Fibroblast of pulmonary artery (primary cell): ENCODE data around the gene PPIL6.
"Not testable (repeated sequence)": the region's sequence is repeated elsewhere in the genome, so short reads cannot be mapped to it uniquely, and the experiment has no call there.

Experiments used
- DNase-seq: peaks from one replicate; pipeline ENCODE4 v3.0.0-alpha.2; 2010; ENCODE audit warnings: low read depth
- H3K4me3 ChIP-seq: replicated peaks from 2 replicates; pipeline ENCODE4 v1.5.1; 2011; ENCODE audit warnings: low read depth, mild to moderate bottlenecking, control low read depth, low read length, moderate library complexity
- TF ChIP-seq, protein P1 (sequence below): IDR thresholded peaks from 2 replicates; pipeline ENCODE4 v1.5.1; 2011; ENCODE audit warnings: mild to moderate bottlenecking, control low read depth, low read length, inconsistent platforms; ENCODE audit errors: missing control alignments

Gene PPIL6

DNA sequence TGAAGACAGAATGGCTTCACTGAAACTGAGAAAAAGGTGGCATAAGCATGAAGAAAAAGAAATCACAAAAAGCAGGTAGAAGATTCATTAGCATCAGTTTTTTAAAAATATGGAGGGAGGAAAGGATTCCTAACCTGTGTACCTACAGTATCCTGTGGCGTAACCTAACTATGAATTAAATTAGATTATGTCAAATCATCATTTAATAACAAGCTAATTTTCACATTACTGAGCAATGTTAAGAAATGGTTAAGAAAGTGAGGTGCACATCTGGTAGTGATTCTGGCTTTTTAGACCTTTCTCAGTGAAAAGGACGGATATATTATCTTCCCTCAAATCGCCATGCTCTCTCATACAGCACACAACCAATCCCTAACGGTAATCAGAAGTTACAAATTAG is 70.7 kb downstream of the PPIL6 start:
- TF ChIP-seq, protein P1, sequence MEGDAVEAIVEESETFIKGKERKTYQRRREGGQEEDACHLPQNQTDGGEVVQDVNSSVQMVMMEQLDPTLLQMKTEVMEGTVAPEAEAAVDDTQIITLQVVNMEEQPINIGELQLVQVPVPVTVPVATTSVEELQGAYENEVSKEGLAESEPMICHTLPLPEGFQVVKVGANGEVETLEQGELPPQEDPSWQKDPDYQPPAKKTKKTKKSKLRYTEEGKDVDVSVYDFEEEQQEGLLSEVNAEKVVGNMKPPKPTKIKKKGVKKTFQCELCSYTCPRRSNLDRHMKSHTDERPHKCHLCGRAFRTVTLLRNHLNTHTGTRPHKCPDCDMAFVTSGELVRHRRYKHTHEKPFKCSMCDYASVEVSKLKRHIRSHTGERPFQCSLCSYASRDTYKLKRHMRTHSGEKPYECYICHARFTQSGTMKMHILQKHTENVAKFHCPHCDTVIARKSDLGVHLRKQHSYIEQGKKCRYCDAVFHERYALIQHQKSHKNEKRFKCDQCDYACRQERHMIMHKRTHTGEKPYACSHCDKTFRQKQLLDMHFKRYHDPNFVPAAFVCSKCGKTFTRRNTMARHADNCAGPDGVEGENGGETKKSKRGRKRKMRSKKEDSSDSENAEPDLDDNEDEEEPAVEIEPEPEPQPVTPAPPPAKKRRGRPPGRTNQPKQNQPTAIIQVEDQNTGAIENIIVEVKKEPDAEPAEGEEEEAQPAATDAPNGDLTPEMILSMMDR: no peak
- H3K4me3 ChIP-seq: no peak overlapping the region
- no peak for DNase-seq

DNA sequence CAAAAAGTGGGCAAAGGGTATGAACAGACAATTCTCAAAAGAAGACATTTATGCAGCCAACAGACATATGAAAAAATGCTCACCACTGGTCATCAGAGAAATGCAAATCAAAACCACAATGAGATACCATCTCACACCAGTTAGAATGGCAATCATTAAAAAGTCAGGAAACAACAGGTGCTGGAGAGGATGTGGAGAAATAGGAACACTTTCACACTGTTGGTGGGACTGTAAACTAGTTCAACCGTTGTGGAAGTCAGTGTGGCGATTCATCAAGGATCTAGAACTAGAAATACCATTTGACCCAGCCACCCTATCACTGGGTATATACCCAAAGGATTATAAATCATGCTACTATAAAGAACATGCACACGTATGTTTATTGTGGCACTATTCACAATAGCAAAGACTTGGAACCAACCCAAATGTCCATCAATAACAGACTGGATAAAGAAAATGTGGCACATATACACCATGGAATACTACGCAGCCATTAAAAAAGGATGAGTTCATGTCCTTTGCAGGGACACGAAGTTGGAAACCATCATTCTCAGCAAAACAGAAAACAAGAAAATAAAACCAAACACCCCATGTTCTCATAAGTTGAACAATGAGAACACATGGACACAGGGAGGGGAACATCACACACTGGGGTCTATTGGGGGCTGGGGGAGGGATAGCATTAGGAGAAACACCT is 75.9 kb downstream of the PPIL6 start:
- H3K4me3 ChIP-seq, DNase-seq: not testable (repeated sequence)

DNA sequence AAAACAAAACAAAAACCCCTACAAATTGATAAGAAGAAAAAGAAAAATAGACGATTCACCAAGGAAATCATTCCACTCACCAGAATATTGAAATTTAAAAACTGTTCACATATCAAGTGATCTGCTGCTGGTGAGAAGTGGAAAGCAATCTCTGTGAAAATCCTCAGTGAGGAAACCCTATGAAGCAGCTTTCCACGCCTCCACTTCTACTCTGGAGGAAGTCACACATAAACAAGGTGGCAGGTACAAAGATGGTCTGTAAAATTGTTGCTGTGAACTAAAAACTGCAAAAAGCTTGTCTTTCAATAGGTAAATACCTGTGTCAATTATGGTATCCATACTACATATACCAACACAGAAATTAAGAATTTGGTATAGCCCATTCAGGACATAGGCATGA is 76.7 kb downstream of the PPIL6 start:
- H3K4me3 ChIP-seq: no peak overlapping the region
- TF ChIP-seq, protein P1: no peak
- DNase-seq: no peak

DNA sequence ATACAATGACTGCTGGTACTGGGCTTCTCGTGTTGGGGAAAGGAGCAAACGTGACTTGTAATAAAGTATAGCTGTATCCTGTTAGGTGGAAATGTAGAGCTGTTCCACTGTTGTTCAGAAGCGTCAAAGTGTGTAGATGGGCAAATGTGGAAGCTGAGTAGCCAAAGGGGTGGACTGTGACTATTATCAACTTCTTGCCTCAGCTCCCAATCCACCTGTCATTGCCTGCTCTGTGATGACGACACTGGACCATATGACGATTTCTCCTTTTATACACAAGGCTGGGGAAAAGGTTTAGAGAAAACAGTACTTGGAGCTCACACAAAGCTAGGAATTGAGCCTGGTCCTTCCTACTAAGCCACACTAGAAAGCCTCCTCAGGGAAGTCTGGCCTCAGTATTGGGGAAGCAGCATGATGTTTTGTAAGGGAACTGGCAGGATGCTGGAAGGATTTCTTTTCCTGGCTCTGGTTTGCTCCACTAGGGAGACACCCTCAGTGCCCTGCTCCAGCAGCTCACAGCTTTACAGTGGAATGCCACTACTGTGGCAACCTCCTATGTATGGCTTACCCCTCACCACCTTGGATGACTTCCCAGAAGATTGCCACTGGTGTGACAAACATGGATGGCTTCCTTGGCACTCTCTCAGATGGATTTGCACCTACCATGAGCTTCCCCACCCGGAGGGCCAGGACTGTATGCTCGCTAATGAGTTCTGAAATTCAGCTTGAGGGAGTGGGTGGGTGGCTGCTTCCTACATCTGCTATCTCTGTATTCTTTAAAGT is 78.1 kb downstream of the PPIL6 start:
- TF ChIP-seq, protein P1: no peak
- DNase-seq: no peak
- no peak overlapping the region for H3K4me3 ChIP-seq

DNA sequence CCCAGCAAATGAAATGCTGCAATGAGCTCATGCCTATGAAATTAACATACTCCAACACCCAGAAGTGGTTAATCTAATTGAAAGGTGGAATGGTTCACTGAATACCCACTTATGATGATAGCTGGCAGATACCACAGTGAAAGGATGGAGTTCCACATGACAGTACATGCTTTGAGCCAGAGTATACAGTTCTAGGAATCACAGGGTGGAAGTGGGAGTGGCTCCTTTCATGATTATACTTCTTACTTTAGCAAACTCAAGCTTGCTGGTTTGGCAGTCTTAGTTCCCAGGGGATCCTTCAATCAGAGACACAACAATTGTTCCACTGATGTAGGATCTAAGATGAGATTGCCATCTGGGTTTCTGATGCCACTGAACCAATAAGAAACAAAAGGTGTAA is 79.6 kb downstream of the PPIL6 start:
- DNase-seq: no peak
- TF ChIP-seq, protein P1: no peak
- no peak overlapping the region for H3K4me3 ChIP-seq

DNA sequence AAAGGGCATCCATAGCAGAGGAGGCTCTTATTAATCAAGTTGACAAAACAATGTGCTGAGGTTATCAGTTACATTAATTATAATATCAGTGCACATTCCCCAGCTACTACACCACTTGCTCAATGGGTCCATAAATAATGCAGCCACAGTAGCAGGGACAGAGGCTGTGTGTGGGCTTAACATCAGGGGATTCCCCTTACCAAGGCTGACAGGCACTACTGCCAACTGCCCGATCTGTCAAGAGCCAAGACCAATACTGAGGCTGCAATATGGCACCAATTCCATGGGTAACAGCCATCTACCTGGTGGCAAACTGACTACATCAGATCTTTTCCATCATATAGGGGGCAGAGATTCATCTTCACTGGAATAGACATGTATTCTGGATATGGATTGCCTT is 80.1 kb downstream of the PPIL6 start:
- TF ChIP-seq, protein P1: no peak
- no peak for DNase-seq
- no peak overlapping the region for H3K4me3 ChIP-seq

DNA sequence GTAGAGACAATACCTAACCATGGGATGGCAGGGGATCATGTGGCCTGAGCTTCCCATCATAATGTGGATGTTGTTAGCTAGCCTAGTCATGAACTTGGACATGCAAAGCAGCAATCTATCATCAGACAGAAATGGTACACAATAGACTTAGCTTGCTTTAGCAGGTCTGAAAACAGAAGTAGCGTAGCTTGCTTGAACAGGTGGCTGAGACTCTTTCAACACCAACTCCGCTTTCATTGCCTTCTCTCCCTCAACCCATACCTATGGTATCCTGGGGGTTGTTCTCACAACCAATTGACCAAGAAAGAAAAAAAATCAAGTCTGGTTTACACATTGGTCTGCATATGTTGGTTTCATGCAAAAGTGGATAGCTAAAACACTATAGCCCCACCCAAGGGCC is 81.2 kb downstream of the PPIL6 start:
- TF ChIP-seq, protein P1: no peak
- no peak for DNase-seq
- no peak overlapping the region for H3K4me3 ChIP-seq
